GM10248 (cell line): ENCODE results near the gene SPSB3.

ENCODE experiments used
- CTCF ChIA-PET: fragments of 300-600 bp; sonication (Branson Sonifier 250); formaldehyde crosslinking; extraction: SDS; loops from one replicate; lab custom pipeline; 2021; ENCODE audit warnings: antibody characterized with exemption; lab: Yijun Ruan, JAX
- POLR2A ChIA-PET: fragments of 350-650 bp; sonication (Branson Sonifier 250); formaldehyde crosslinking; extraction: SDS; loops from one replicate; lab custom pipeline; 2020; ENCODE audit warnings: antibody characterized with exemption; lab: Yijun Ruan, JAX
- DNase-seq: peaks from one replicate; pipeline ENCODE4 v3.0.0; 2012; ENCODE audit errors: extremely low spot score
- TF ChIP-seq, protein P1 (sequence below): IDR thresholded peaks from 2 replicates; pipeline ENCODE4 v1.5.1; 2012; ENCODE audit warnings: mild to moderate bottlenecking, low read depth; ENCODE audit errors: extremely low read depth, missing control alignments, control extremely low read depth

Gene SPSB3

DNA sequence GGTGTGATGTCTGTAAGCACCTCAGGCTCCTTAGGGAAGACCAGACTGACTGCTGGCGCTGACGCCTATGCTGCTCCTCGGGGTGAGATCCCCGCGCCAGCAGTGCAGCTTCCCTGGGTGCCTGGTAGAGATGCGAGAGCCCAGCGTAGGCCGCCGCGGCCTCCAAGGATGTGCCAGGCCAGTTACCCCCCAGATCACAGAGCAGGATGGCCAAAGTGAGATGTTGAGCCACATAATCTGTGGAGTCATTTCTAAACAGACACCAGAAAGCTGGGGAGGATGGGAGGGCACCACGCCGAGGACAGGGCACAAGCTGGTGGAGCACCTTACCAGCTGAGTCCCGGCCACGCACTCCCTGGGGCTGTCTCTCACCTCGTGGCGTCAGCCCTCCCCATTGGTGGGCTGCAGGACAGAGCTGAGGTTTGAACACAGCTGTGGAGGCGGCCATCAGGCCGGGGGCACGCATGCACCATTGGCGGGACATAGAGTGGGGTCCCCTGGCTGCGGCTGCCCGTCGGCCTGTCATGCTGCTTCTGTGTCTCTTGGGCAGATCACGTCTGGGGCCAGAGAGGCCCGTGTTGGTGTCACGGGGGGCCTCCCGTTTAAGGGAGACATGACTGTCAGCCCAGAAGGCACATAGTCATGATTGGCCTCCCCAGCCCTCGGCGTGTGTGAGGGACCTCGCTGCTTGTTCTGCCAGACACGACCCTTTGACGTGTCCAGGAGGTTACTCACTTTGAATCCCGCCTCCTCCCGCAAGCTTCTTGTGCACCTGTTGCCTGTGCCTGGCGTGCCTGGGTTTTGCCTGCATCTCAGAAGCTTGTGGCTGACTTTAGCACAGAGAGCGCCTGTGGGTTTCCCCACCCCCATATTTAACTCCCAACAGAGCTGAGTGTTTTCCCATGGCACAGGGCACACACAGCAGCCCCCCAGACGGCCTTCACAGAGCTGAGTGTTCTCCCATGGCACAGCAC is 54.4 kb downstream of the SPSB3 start:
- TF ChIP-seq, protein P1, sequence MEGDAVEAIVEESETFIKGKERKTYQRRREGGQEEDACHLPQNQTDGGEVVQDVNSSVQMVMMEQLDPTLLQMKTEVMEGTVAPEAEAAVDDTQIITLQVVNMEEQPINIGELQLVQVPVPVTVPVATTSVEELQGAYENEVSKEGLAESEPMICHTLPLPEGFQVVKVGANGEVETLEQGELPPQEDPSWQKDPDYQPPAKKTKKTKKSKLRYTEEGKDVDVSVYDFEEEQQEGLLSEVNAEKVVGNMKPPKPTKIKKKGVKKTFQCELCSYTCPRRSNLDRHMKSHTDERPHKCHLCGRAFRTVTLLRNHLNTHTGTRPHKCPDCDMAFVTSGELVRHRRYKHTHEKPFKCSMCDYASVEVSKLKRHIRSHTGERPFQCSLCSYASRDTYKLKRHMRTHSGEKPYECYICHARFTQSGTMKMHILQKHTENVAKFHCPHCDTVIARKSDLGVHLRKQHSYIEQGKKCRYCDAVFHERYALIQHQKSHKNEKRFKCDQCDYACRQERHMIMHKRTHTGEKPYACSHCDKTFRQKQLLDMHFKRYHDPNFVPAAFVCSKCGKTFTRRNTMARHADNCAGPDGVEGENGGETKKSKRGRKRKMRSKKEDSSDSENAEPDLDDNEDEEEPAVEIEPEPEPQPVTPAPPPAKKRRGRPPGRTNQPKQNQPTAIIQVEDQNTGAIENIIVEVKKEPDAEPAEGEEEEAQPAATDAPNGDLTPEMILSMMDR, result no peak
- no peak for DNase-seq
- POLR2A ChIA-PET, result no interaction called here
- CTCF ChIA-PET, result no interaction called here
